HepG2 (cell line): ENCODE measurements around the gene HOXC5. TPM values are rescaled to one million over a fixed set of nuclear protein-coding genes. Genes with fewer than 3 reads are reported as not detected.

Experiments
- ATAC-seq: fragments of 200-7000 bp; cut with Tn5 transposase; 3 replicates; pipeline ENCODE4 v1.9.1; 2020; ENCODE audit warnings: mild to moderate bottlenecking, moderate library complexity
- BruUV-seq: library from RNA; stranded (reverse); fragments of 400-500 nt; replicated peaks from 2 replicates; lab custom pipeline; 2021; lab: Mats Ljungman, UMichigan
- CTCF ChIA-PET: fragments of 300-600 bp; formaldehyde crosslinking; extraction: SDS; loops from one replicate; lab custom pipeline; 2021; ENCODE audit warnings: low total read pairs, inconsistent platforms, low intra/inter-chr PET ratio; lab: Yijun Ruan, JAX
- POLR2A ChIA-PET: fragments of 350-600 bp; sonication (Branson Sonifier 250); formaldehyde crosslinking; loops from one replicate; lab custom pipeline; 2020; ENCODE audit warnings: antibody characterized with exemption, inconsistent platforms; lab: Yijun Ruan, JAX
- DNase-seq: peaks from one replicate; pipeline ENCODE4 v3.0.0-alpha.2; 2015; ENCODE audit warnings: low spot score
- FAIRE-seq: peaks from 3 replicates; lab custom pipeline; 2011; peaks lifted over from hg19 to GRCh38; lab: Jason Lieb, UNC
- H2AFZ ChIP-seq: one replicate; pipeline ENCODE4 v1.6.1; 2011; ENCODE audit warnings: low read length, inconsistent platforms
- H3K27ac ChIP-seq: fragments of 300-600 bp; 3 replicates; pipeline ENCODE4 v1.8.0; 2011; ENCODE audit warnings: mixed run types, mild to moderate bottlenecking, mixed read lengths, low read length, inconsistent platforms; ENCODE audit not compliant: insufficient read depth; ENCODE audit errors: extremely low read length
- H3K27me3 ChIP-seq, 2 experiments: fragments of 200-600 bp in 1 of 2; 2 replicates in 1 of 2; 3 replicates in 1 of 2; pipeline versions ENCODE4 v1.6.0 to v1.8.0; 2011; ENCODE audit warnings: low read length in 2 of 2, mild to moderate bottlenecking in 2 of 2, moderate library complexity in 2 of 2, inconsistent platforms in 1 of 2; ENCODE audit not compliant: insufficient read depth in 2 of 2, control insufficient read depth in 1 of 2
- H3K36me3 ChIP-seq, 2 experiments: fragments of 200-600 bp in 1 of 2; replicated peaks in 1 of 2; 2 replicates in 1 of 2; 3 replicates in 1 of 2; pipeline versions ENCODE4 v1.5.1 to v1.8.0; 2011; ENCODE audit warnings: low read length in 2 of 2, inconsistent platforms in 1 of 2; ENCODE audit not compliant: insufficient read depth in 2 of 2, control insufficient read depth in 1 of 2
- H3K4me1 ChIP-seq: 2 replicates; pipeline ENCODE4 v1.5.1; 2012; ENCODE audit warnings: low read length, inconsistent platforms; ENCODE audit not compliant: insufficient read depth
- H3K4me2 ChIP-seq: 2 replicates; pipeline ENCODE4 v1.6.0; 2011; ENCODE audit warnings: low read depth, low read length, inconsistent platforms
- H3K4me3 ChIP-seq, 3 experiments: fragments of 200-600 bp in 1 of 3; sonication (generic), shearing (Covaris generic) in 1 of 3; replicated peaks in 1 of 3; 2 replicates each; pipeline ENCODE4 v1.5.1; 2011 to 2016; ENCODE audit warnings: low read length in 3 of 3, inconsistent platforms in 2 of 3, low read depth in 2 of 3, mild to moderate bottlenecking in 2 of 3, control low read depth in 1 of 3, mixed read lengths in 1 of 3; ENCODE audit not compliant: insufficient read depth in 1 of 3
- H3K79me2 ChIP-seq: one replicate; pipeline ENCODE4 v1.6.1; 2011; ENCODE audit warnings: low read length, inconsistent platforms; ENCODE audit not compliant: insufficient read depth
- H3K9ac ChIP-seq: 2 replicates; pipeline ENCODE4 v1.6.0; 2011; ENCODE audit warnings: mild to moderate bottlenecking, low read depth, low read length, inconsistent platforms; ENCODE audit not compliant: insufficient read depth
- H3K9me3 ChIP-seq: 2 replicates; pipeline ENCODE4 v1.5.1; 2012; ENCODE audit warnings: mild to moderate bottlenecking, low read length
- H4K20me1 ChIP-seq: 2 replicates; pipeline ENCODE4 v1.6.0; 2011; ENCODE audit warnings: inconsistent platforms, mild to moderate bottlenecking, low read length, moderate library complexity; ENCODE audit not compliant: insufficient read depth
- CC2D1A ChIP-seq: sonication (generic); formaldehyde crosslinking; IDR thresholded peaks from 2 replicates; pipeline ENCODE4 v1.8.1; 2023; ENCODE audit warnings: mild to moderate bottlenecking, missing genetic modification reagents
- ESRRA ChIP-seq: sonication (generic); formaldehyde crosslinking; IDR thresholded peaks from 2 replicates; pipeline ENCODE4 v1.5.1; 2020; ENCODE audit warnings: mild to moderate bottlenecking, low read depth, missing genetic modification reagents
- HHEX ChIP-seq: IDR thresholded peaks from 2 replicates; pipeline ENCODE4 v1.6.1; 2016; ENCODE audit warnings: control low read depth
- PAF1 ChIP-seq: IDR thresholded peaks from 2 replicates; pipeline ENCODE4 v1.6.1; 2016; ENCODE audit warnings: missing genetic modification reagents, missing compliant biosample characterization
- ZNF10 ChIP-seq: sonication (generic); formaldehyde crosslinking; IDR thresholded peaks from 2 replicates; pipeline ENCODE4 v1.4.0; 2020; ENCODE audit warnings: mild to moderate bottlenecking, low read depth, missing genetic modification reagents, borderline replicate concordance
- ZNF24 ChIP-seq: fragments of 450-650 bp; IDR thresholded peaks from 2 replicates; pipeline ENCODE4 v1.6.1; 2017; ENCODE audit warnings: antibody characterized with exemption, mild to moderate bottlenecking
- ZNF337 ChIP-seq: sonication (generic); formaldehyde crosslinking; IDR thresholded peaks from 2 replicates; pipeline ENCODE4 v1.5.1; 2020; ENCODE audit warnings: missing genetic modification reagents, low read depth, mild to moderate bottlenecking, borderline replicate concordance
- ZNF382 ChIP-seq: sonication (generic); formaldehyde crosslinking; IDR thresholded peaks from 2 replicates; pipeline ENCODE4 v1.5.0; 2020; ENCODE audit warnings: missing genetic modification reagents, mild to moderate bottlenecking, borderline replicate concordance
- ZNF484 ChIP-seq: sonication (generic); formaldehyde crosslinking; IDR thresholded peaks from 2 replicates; pipeline ENCODE4 v1.5.1; 2020; ENCODE audit warnings: mild to moderate bottlenecking, low read depth, missing genetic modification reagents, borderline replicate concordance
- ZNF501 ChIP-seq: sonication (generic); formaldehyde crosslinking; IDR thresholded peaks from 2 replicates; pipeline ENCODE4 v1.5.1; 2020; ENCODE audit warnings: mild to moderate bottlenecking, moderate library complexity, missing genetic modification reagents
- ZNF563 ChIP-seq: sonication (generic); formaldehyde crosslinking; IDR thresholded peaks from 2 replicates; pipeline ENCODE4 v1.8.0; 2022; ENCODE audit warnings: mild to moderate bottlenecking, moderate library complexity, missing genetic modification reagents
- ZNF652 ChIP-seq: IDR thresholded peaks from 2 replicates; pipeline ENCODE4 v1.6.1; 2016; ENCODE audit warnings: low read depth, borderline replicate concordance
- WGBS: methylation state at CpG from one replicate; pipeline ENCODE4 v1.1.6; 2017; ENCODE audit warnings: low lambda C conversion rate; 5-methylcytosine and 5-hydroxymethylcytosine counted together
- in situ Hi-C: cut with HindIII; loops from 2 replicates; pipeline ENCODE4 v1.10.0; 2017; ENCODE audit warnings: low pct_unique_long_range_greater_than_20kb; ENCODE audit not compliant: extremely low pct_ligation_motif_present
- intact Hi-C: fragments of 100-400 bp; cut with micrococcal nuclease; formaldehyde crosslinking; loops from one replicate; pipeline ENCODE4 v1.10.0; 2022; ENCODE audit not compliant: unreplicated experiment
- polyA plus RNA-seq, 8 experiments: library from polyadenylated mRNA; depleted of rRNA in 3 of 8; stranded (reverse) in 7 of 8; unstranded in 1 of 8; fragments of >200 nt; fragmentation: Illumina TruSeq in 4 of 8; extraction: Trizol in 4 of 8; gene quantifications; 2 replicates each; pipeline versions ENCODE4 v1.2.1 to v1.2.3, GENCODE V29; 2011 to 2016; ENCODE audit warnings: low read depth in 4 of 8, missing spikeins in 1 of 8, mixed read lengths in 1 of 8; ENCODE audit not compliant: insufficient read depth in 1 of 8
- total RNA-seq, 5 experiments: library from RNA; depleted of rRNA; stranded (reverse); fragments of >200 nt; fragmentation: Illumina TruSeq; extraction: Trizol; gene quantifications; 2 replicates each; pipeline ENCODE4 v1.2.3, GENCODE V29; 2016; ENCODE audit warnings: low read depth in 1 of 5
- TF ChIP-seq, protein P1 (sequence below): IDR thresholded peaks from 2 replicates; pipeline ENCODE4 v1.6.1; 2018; ENCODE audit warnings: missing genetic modification reagents
- TF ChIP-seq, protein P2 (sequence below): sonication (generic); formaldehyde crosslinking; IDR thresholded peaks from 2 replicates; pipeline ENCODE4 v1.8.0; 2022; ENCODE audit warnings: missing genetic modification reagents, mild to moderate bottlenecking, borderline replicate concordance
- TF ChIP-seq, protein P3 (sequence below): sonication (generic); formaldehyde crosslinking; IDR thresholded peaks from 2 replicates; pipeline ENCODE4 v1.4.0; 2020; ENCODE audit warnings: mild to moderate bottlenecking, missing genetic modification reagents, borderline replicate concordance
- TF ChIP-seq, protein P4 (sequence below): sonication (generic); formaldehyde crosslinking; IDR thresholded peaks from 2 replicates; pipeline ENCODE4 v1.9.0; 2021; ENCODE audit warnings: missing genetic modification reagents, borderline replicate concordance

HOXC5 gene
- total and polyA plus RNA-seq, 2 of the 13 experiments (the other 11 are each of a cell fraction or from before 2014, with no cell fraction given) = not detected

DNA sequence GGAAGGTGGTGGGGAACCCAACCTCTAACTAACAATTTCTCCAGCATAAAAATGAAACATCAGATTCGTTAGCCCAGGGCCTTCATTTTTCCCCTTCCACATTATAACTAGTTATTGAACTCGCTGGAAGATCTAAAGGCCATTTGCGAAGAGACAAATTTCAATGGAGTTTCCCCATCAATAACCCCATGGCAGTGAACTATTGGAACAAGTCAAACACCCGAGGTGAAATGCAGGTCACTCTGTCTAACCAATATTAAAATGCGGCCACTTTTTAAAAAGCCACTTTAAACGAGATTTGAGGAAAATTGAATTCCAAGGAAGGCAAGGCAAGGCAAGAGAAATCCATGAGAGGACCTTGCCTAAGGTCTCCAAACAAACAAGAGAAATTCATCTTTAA, 16.3 kb downstream of the HOXC5 start:
- BruUV-seq = no TSS peak
- TF ChIP-seq CC2D1A (CRISPR knock-in tag) (no peak), ZNF24 (no peak), ZNF337 (CRISPR knock-in tag) (no peak), PAF1 (CRISPR knock-in tag) (no peak), ZNF501 (no peak), ESRRA (CRISPR knock-in tag) (no peak), ZNF484 (CRISPR knock-in tag) (no peak), HHEX (CRISPR knock-in tag) (no peak), ZNF382 (CRISPR knock-in tag) (no peak), ZNF563 (CRISPR knock-in tag) (no peak), ZNF10 (CRISPR knock-in tag) (no peak), ZNF652 (CRISPR knock-in tag) (no peak)
- TF ChIP-seq, protein P1, sequence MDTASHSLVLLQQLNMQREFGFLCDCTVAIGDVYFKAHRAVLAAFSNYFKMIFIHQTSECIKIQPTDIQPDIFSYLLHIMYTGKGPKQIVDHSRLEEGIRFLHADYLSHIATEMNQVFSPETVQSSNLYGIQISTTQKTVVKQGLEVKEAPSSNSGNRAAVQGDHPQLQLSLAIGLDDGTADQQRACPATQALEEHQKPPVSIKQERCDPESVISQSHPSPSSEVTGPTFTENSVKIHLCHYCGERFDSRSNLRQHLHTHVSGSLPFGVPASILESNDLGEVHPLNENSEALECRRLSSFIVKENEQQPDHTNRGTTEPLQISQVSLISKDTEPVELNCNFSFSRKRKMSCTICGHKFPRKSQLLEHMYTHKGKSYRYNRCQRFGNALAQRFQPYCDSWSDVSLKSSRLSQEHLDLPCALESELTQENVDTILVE (CRISPR knock-in tag) = no peak
- TF ChIP-seq, protein P2, sequence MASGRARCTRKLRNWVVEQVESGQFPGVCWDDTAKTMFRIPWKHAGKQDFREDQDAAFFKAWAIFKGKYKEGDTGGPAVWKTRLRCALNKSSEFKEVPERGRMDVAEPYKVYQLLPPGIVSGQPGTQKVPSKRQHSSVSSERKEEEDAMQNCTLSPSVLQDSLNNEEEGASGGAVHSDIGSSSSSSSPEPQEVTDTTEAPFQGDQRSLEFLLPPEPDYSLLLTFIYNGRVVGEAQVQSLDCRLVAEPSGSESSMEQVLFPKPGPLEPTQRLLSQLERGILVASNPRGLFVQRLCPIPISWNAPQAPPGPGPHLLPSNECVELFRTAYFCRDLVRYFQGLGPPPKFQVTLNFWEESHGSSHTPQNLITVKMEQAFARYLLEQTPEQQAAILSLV (CRISPR knock-in tag) = no peak
- TF ChIP-seq, protein P3, sequence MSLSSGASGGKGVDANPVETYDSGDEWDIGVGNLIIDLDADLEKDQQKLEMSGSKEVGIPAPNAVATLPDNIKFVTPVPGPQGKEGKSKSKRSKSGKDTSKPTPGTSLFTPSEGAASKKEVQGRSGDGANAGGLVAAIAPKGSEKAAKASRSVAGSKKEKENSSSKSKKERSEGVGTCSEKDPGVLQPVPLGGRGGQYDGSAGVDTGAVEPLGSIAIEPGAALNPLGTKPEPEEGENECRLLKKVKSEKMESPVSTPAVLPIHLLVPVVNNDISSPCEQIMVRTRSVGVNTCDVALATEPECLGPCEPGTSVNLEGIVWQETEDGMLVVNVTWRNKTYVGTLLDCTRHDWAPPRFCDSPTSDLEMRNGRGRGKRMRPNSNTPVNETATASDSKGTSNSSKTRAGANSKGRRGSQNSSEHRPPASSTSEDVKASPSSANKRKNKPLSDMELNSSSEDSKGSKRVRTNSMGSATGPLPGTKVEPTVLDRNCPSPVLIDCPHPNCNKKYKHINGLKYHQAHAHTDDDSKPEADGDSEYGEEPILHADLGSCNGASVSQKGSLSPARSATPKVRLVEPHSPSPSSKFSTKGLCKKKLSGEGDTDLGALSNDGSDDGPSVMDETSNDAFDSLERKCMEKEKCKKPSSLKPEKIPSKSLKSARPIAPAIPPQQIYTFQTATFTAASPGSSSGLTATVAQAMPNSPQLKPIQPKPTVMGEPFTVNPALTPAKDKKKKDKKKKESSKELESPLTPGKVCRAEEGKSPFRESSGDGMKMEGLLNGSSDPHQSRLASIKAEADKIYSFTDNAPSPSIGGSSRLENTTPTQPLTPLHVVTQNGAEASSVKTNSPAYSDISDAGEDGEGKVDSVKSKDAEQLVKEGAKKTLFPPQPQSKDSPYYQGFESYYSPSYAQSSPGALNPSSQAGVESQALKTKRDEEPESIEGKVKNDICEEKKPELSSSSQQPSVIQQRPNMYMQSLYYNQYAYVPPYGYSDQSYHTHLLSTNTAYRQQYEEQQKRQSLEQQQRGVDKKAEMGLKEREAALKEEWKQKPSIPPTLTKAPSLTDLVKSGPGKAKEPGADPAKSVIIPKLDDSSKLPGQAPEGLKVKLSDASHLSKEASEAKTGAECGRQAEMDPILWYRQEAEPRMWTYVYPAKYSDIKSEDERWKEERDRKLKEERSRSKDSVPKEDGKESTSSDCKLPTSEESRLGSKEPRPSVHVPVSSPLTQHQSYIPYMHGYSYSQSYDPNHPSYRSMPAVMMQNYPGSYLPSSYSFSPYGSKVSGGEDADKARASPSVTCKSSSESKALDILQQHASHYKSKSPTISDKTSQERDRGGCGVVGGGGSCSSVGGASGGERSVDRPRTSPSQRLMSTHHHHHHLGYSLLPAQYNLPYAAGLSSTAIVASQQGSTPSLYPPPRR (CRISPR knock-in tag) = no peak
- TF ChIP-seq, protein P4, sequence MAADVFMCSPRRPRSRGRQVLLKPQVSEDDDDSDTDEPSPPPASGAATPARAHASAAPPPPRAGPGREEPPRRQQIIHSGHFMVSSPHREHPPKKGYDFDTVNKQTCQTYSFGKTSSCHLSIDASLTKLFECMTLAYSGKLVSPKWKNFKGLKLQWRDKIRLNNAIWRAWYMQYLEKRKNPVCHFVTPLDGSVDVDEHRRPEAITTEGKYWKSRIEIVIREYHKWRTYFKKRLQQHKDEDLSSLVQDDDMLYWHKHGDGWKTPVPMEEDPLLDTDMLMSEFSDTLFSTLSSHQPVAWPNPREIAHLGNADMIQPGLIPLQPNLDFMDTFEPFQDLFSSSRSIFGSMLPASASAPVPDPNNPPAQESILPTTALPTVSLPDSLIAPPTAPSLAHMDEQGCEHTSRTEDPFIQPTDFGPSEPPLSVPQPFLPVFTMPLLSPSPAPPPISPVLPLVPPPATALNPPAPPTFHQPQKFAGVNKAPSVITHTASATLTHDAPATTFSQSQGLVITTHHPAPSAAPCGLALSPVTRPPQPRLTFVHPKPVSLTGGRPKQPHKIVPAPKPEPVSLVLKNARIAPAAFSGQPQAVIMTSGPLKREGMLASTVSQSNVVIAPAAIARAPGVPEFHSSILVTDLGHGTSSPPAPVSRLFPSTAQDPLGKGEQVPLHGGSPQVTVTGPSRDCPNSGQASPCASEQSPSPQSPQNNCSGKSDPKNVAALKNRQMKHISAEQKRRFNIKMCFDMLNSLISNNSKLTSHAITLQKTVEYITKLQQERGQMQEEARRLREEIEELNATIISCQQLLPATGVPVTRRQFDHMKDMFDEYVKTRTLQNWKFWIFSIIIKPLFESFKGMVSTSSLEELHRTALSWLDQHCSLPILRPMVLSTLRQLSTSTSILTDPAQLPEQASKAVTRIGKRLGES = no peak

More for the DNA sequence above, 16.3 kb downstream of the HOXC5 start:
- DNase-seq (no peak), FAIRE-seq (no peak), ATAC-seq (no peak)
- Histone ChIP-seq H3K9ac (no peak overlapping the region), H3K4me1 (no peaks in the 10 kb centered on the region), H3K79me2 (no peaks in the 10 kb centered on the region), H2AFZ (no peak overlapping the region), H3K9me3 (no peaks in the 10 kb centered on the region), H4K20me1 (no peaks in the 10 kb centered on the region), H3K4me3 (no peak overlapping the region), H3K27ac (no peak overlapping the region), H3K4me2 (no peak overlapping the region), H3K27me3 (peaks cover 10 to 88% of the 10 kb centered on the region in 2 experiments), H3K36me3 (no peaks in the 10 kb centered on the region)
- ChIA-PET POLR2A (no interaction called here), CTCF (no interaction called here)
- 16% methylated on average over 6 of the region's 6 CpGs for WGBS
- intact Hi-C loops = no loop called here
- in situ Hi-C loops = no loop called here
